ENCODE measurements around the gene NRCAM. TPM values are rescaled to one million over a fixed set of nuclear protein-coding genes. Genes with fewer than 3 reads are reported as not detected.

Gene NRCAM
- total and polyA plus RNA-seq, 8 donors = 10.6 to 36.7 (median 16.2) TPM

DNA sequence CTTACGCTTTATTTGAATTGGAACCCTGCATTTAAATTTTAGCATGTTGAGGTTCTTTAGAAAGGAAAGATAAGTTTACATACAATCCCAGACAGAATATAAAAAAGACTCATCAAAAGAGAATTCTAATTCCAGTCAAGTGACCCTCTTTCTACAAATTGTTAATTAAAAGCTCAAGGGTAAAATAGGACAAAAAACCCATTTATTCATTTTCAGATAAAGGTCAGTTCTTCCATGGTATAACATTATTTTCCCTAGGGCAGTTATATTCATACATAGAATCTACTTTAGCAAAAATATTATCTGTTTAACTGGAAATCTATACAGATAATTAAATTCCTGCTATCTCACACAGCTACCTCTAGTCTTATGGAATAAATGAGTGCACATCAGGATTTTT, 188.6 kb downstream of the NRCAM start:
- H3K27me3 ChIP-seq = no peaks in the 10 kb centered on the region
- DNase-seq = no peak
- no peaks in the 10 kb centered on the region for H3K4me1 ChIP-seq
- H3K27ac ChIP-seq = no peak overlapping the region
- no peaks in the 10 kb centered on the region for H3K9me3 ChIP-seq
- H3K36me3 ChIP-seq = no peaks in the 10 kb centered on the region
- intact Hi-C loops (cut with DNase I) = no loop called here
- H3K4me3 ChIP-seq = no peak overlapping the region
- ATAC-seq = no peak
- TF ChIP-seq, protein P1, sequence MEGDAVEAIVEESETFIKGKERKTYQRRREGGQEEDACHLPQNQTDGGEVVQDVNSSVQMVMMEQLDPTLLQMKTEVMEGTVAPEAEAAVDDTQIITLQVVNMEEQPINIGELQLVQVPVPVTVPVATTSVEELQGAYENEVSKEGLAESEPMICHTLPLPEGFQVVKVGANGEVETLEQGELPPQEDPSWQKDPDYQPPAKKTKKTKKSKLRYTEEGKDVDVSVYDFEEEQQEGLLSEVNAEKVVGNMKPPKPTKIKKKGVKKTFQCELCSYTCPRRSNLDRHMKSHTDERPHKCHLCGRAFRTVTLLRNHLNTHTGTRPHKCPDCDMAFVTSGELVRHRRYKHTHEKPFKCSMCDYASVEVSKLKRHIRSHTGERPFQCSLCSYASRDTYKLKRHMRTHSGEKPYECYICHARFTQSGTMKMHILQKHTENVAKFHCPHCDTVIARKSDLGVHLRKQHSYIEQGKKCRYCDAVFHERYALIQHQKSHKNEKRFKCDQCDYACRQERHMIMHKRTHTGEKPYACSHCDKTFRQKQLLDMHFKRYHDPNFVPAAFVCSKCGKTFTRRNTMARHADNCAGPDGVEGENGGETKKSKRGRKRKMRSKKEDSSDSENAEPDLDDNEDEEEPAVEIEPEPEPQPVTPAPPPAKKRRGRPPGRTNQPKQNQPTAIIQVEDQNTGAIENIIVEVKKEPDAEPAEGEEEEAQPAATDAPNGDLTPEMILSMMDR (IDR thresholded peaks at IDR 0.05) = no peak

DNA sequence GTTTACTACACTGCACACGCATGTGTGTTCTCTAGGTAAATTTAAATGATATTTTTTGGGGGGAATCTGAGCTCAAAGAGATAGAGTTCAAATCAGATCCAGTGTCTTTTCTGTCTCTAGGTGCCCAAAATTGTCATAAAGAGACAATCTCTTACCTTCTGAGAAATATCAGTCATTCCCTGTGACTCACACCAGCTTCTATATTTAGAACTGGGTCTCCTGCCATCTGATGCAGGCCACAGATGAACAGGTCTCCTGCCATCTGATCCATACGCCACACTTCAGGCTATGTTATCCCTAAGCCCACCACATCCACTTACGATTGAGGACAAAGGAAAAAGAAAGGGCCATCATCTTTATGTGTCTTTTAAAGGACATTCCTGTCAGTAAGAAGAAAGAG, 189.7 kb downstream of the NRCAM start:
- no peaks in the 10 kb centered on the region for H3K4me1 ChIP-seq
- DNase-seq (no peak), ATAC-seq (no peak)
- TF ChIP-seq, protein P1 (IDR thresholded peaks at IDR 0.05) = no peak
- intact Hi-C loops (cut with DNase I) = no loop called here
- no peaks in the 10 kb centered on the region for H3K9me3 ChIP-seq
- H3K4me3 ChIP-seq = no peak overlapping the region
- H3K36me3 ChIP-seq = no peaks in the 10 kb centered on the region
- no peaks in the 10 kb centered on the region for H3K27me3 ChIP-seq
- H3K27ac ChIP-seq = no peak overlapping the region

DNA sequence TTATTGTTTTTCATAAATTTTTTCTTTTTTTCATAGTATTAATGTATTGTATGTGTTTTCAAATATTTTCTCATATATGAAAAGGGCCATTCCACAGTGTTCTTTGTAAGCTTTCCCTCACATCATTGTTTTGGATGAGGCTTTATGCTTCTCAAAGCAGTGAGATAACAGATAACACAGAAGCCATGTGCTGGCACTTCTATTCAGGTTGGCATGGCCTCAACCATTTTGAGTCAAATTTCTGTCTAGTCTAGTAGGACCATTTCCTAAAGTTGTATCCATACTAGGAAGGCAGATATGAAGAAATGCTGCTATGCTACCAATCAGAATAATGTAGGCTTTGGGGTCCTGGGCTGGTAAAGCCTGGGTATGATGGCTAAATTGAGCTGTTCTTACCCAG, 190.2 kb downstream of the NRCAM start:
- ATAC-seq (no peak), DNase-seq (no peak)
- H3K27me3 ChIP-seq = no peaks in the 10 kb centered on the region
- TF ChIP-seq, protein P1 (IDR thresholded peaks at IDR 0.05) = no peak
- no peak overlapping the region for H3K27ac ChIP-seq
- no peaks in the 10 kb centered on the region for H3K36me3 ChIP-seq
- no peak overlapping the region for H3K4me3 ChIP-seq
- H3K4me1 ChIP-seq = no peaks in the 10 kb centered on the region
- intact Hi-C loops (cut with DNase I) = no loop called here
- H3K9me3 ChIP-seq = no peaks in the 10 kb centered on the region

DNA sequence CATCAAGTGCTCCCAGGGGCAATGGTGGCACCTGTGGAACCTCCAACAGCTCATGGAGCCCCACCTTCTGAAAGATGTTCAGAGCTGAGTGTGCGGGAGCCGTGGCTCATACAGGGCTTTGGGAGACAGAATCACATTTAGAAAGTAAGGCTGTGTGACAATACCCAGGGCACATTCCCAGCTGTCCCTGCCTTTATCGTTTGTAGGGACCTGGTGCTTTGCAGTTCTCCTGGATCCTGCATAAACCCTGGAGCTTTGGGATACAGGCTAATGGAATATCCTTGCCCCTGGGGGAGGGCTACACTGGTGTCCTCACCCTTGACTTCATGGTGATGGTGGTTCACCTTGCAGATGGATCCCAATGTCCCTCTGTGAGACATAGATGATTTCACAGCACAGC, 191.2 kb downstream of the NRCAM start:
- DNase-seq = no peak
- TF ChIP-seq, protein P1 (IDR thresholded peaks at IDR 0.05) = no peak
- H3K4me3 ChIP-seq = no peak overlapping the region
- no peaks in the 10 kb centered on the region for H3K9me3 ChIP-seq
- intact Hi-C loops (cut with DNase I) = no loop called here
- no peaks in the 10 kb centered on the region for H3K4me1 ChIP-seq
- no peak for ATAC-seq
- H3K27ac ChIP-seq = no peak overlapping the region
- H3K27me3 ChIP-seq = no peaks in the 10 kb centered on the region
- H3K36me3 ChIP-seq = no peaks in the 10 kb centered on the region

DNA sequence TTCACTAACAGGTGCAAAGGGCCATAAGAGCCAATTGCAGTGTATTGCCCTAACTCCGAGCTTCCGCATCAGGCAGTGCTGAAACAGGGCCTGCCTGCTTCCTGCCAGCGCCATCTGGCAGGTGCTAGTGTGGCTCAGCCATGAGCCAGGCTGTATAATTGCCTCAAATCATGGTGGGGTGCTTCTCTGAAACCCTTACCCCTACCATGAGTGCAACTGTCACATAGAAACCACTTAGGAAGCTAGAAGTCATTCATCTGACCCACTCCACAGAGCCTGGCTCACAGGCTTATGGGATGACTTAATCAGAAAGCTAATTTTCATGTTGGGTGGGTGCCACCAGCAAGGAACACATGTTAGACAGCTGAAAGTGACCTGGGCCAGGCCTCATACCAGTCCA, 192.8 kb downstream of the NRCAM start:
- Histone ChIP-seq H3K36me3 (no peaks in the 10 kb centered on the region), H3K27me3 (no peaks in the 10 kb centered on the region), H3K27ac (no peak overlapping the region), H3K4me3 (no peak overlapping the region), H3K4me1 (no peaks in the 10 kb centered on the region), H3K9me3 (peaks cover 0 to 7% of the 10 kb centered on the region in 2 donors)
- intact Hi-C loops (cut with DNase I) = no loop called here
- no peak for ATAC-seq
- DNase-seq = no peak
- TF ChIP-seq, protein P1 (IDR thresholded peaks at IDR 0.05) = no peak
